ENCODE data around the gene WSB1. TPM values are rescaled to one million over a fixed set of nuclear protein-coding genes. Genes with fewer than 3 reads are reported as not detected.

Gene WSB1
- total and polyA plus RNA-seq, 10 of the 15 experiments (the other 5 are each of a cell fraction or from before 2014, with no cell fraction given): 26.6 to 458 (median 101) TPM

- WGBS (ENCODE audit: insufficient coverage, insufficient replicate concordance, low lambda C conversion rate, missing lambda C conversion rate): 64% methylated on average over 8 of the region's 8 CpGs
- DNase-seq (ENCODE audit: low read depth, low spot score) (no peak), FAIRE-seq (no peak), ATAC-seq (no peak)
- Histone ChIP-seq H3K79me2 (ENCODE audit: control insufficient read depth, insufficient read depth, low read length) (no peaks in the 10 kb centered on the region), H3K4me1 (ENCODE audit: control insufficient read depth, insufficient read depth, low read length) (peaks cover 6% of the 10 kb centered on the region), H3K9me3 (replicated peaks; ENCODE audit: control insufficient read depth, insufficient read depth, low read length) (no peaks in the 10 kb centered on the region), H3K27ac (ENCODE audit: control insufficient read depth, insufficient read depth) (no peak overlapping the region), H3K9ac (ENCODE audit: control insufficient read depth, insufficient read depth, low read length) (no peak overlapping the region), H2AFZ (ENCODE audit: control insufficient read depth, low read depth, low read length) (no peak overlapping the region), H3K27me3 (replicated peaks in 1 of 2; ENCODE audit: control insufficient read depth in 2 of 2, insufficient read depth in 2 of 2, low read length in 1 of 2) (no peaks in the 10 kb centered on the region), H3K4me3 (no peak overlapping the region), H3K4me2 (ENCODE audit: control insufficient read depth, insufficient read depth) (no peak overlapping the region), H4K20me1 (ENCODE audit: control insufficient read depth, insufficient read depth) (no peaks in the 10 kb centered on the region), H3K36me3 (ENCODE audit: control insufficient read depth in 2 of 2, insufficient read depth in 2 of 2, low read length in 1 of 2) (no peaks in the 10 kb centered on the region)
- intact Hi-C loops (cut with micrococcal nuclease; ENCODE audit: unreplicated experiment): loop anchor here (10.0 kb wide), 1 partner anchor 189 kb away; no protein-coding TSS in a partner anchor
- ChIA-PET SMC1A (ENCODE audit: uncharacterized antibody, unreplicated experiment) (interaction anchor here (3.4 kb wide), 1 partner anchor 245 kb away, joined by 43 read pairs; no protein-coding TSS in a partner anchor), POLR2A (no interaction called here), RAD21 (ENCODE audit: unreplicated experiment) (no interaction called here), CTCF (interaction anchor here (2.0 kb wide), 1 partner anchor 99 kb away, joined by 8 read pairs; the partner anchor contains the start of gene KSR1)
- TF ChIP-seq TCF12 (IDR thresholded peaks at IDR 0.05; ENCODE audit: low read depth, low read length): no peak
- TF ChIP-seq, protein P1, sequence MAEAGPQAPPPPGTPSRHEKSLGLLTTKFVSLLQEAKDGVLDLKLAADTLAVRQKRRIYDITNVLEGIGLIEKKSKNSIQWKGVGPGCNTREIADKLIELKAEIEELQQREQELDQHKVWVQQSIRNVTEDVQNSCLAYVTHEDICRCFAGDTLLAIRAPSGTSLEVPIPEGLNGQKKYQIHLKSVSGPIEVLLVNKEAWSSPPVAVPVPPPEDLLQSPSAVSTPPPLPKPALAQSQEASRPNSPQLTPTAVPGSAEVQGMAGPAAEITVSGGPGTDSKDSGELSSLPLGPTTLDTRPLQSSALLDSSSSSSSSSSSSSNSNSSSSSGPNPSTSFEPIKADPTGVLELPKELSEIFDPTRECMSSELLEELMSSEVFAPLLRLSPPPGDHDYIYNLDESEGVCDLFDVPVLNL (IDR thresholded peaks at IDR 0.05; ENCODE audit: low read depth, low read length): no peak
- no peak for TF ChIP-seq STAT1 (conservative IDR thresholded peaks at IDR 0.05)
- peak; percentile 32; the same call in 1 of the 2 replicates for TF ChIP-seq SPI1 (IDR thresholded peaks at IDR 0.05; ENCODE audit: borderline replicate concordance, insufficient read depth, low read depth, low read length)
- TF ChIP-seq NFYB (IDR thresholded peaks at IDR 0.05; ENCODE audit: insufficient read depth, low read depth, low read length): no peak
- TF ChIP-seq SMC3 (IDR thresholded peaks at IDR 0.05; ENCODE audit: borderline replicate concordance, low read length): no peak
- no peak for TF ChIP-seq EZH2 (IDR thresholded peaks at IDR 0.05; ENCODE audit: borderline replicate concordance, control insufficient read depth, low read depth, low read length)
- BruUV-seq (replicated peaks): no TSS peak
- in situ Hi-C loops (cut with MboI): loop anchor here (10.0 kb wide), 1 partner anchor 279 kb away; the partner anchor contains the start of gene LGALS9
These were observed 62.3 kb downstream of the WSB1 start for GRCh38 chr17:27356091-27356705.

All from GM12878 (cell line).